ENCODE results near the gene CD200R1.

The CD200R1 gene

GRCh38 chr3:112884678-112885290 lies 90.1 kb downstream of the CD200R1 start:
- no peak for DNase-seq

GRCh38 chr3:112881891-112882290 lies 93.0 kb downstream of the CD200R1 start:
- no peak for DNase-seq

GRCh38 chr3:112875561-112875960 lies 99.3 kb downstream of the CD200R1 start:
- no peak for DNase-seq

GRCh38 chr3:112874725-112875124 lies 100.2 kb downstream of the CD200R1 start:
- no peak for DNase-seq

- no peak for DNase-seq
These were observed 101.3 kb downstream of the CD200R1 start for GRCh38 chr3:112873632-112874031.

GRCh38 chr3:112871735-112872134 lies 103.2 kb downstream of the CD200R1 start:
- no peak for DNase-seq
